Activated T-helper 1 cell treated with Interleukin-2 at 50 U/mL for 16 hours (primary cell): ENCODE data around the gene MPIG6B.

Experiments used
- DNase-seq: peaks from one replicate; pipeline ENCODE4 v3.0.0-alpha.2; 2020; ENCODE audit warnings: low read depth

MPIG6B gene

GRCh38 chr6:31722173-31722572 lies 1.0 kb upstream of the MPIG6B start:
- DNase-seq = no peak

GRCh38 chr6:31723980-31724691 lies 963 bp downstream of the MPIG6B start:
- DNase-seq = no peak

- no peak for DNase-seq
These were observed 2.6 kb downstream of the MPIG6B start for GRCh38 chr6:31725502-31726350.

- no peak for DNase-seq
These were observed 4.0 kb downstream of the MPIG6B start for GRCh38 chr6:31727034-31727716.

- DNase-seq = no peak
These were observed 4.8 kb downstream of the MPIG6B start for GRCh38 chr6:31727717-31728671.

- no peak for DNase-seq
These were observed 5.8 kb downstream of the MPIG6B start, which contains the start of gene DDAH2 for GRCh38 chr6:31728767-31729514. Gene DDAH2, minus strand, starts transcription at chr6:31729299. Its CDS starts 138 bp downstream, at chr6:31729161.

- peak; percentile 62 for DNase-seq
These were observed 6.4 kb downstream of the MPIG6B start for GRCh38 chr6:31729515-31729978.

- DNase-seq = peak; percentile 40
These were observed 6.9 kb downstream of the MPIG6B start for GRCh38 chr6:31729979-31730630.

GRCh38 chr6:31730631-31731086 lies 7.5 kb downstream of the MPIG6B start:
- no peak for DNase-seq

GRCh38 chr6:31732029-31732428 lies 8.9 kb downstream of the MPIG6B start:
- no peak for DNase-seq

GRCh38 chr6:31733734-31734133 lies 10.6 kb downstream of the MPIG6B start:
- no peak for DNase-seq

- DNase-seq = no peak
These were observed 11.2 kb downstream of the MPIG6B start for GRCh38 chr6:31734247-31734820.

GRCh38 chr6:31734821-31735406 lies 11.7 kb downstream of the MPIG6B start:
- DNase-seq = peak; percentile 36

GRCh38 chr6:31736021-31736767 lies 13.0 kb downstream of the MPIG6B start, which contains the start of gene CLIC1:
Gene CLIC1, minus strand, starts transcription at chr6:31736530. Its CDS starts 230 bp downstream, at chr6:31736300.
- peak; percentile 56 for DNase-seq

- DNase-seq = no peak
These were observed 13.7 kb downstream of the MPIG6B start for GRCh38 chr6:31736768-31737314.

- DNase-seq = no peak
These were observed 14.3 kb downstream of the MPIG6B start for GRCh38 chr6:31737315-31737990.
